ENCODE results near the gene GET4. TPM values are rescaled to one million over a fixed set of nuclear protein-coding genes. Genes with fewer than 3 reads are reported as not detected.
"Not testable (repeated sequence)": the region's sequence is repeated elsewhere in the genome, so short reads cannot be mapped to it uniquely, and the experiment has no call there.

The GET4 gene
- total RNA-seq, 1 experiment from 2014 or later, result 120 TPM

DNA sequence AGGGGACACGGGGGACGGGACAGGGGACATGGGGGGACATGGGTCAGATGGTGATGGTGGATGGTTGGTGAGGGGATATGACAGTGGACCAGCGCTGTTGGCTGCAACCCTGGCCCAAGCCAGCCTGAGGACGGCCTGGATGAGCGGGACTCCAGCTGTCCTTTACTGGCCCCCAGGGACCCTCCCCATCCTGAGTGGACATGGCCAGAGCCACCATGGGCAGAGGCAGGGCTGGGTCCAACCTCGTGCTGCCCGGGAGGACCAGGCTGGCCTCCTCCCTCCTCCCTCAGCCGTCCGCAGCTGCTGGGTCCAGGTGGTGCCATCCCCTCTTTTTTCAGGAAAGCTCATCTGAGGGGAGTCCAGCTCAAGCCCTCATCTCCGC, 30.4 kb downstream of the GET4 start:
- H3K4me2 ChIP-seq, result no peak overlapping the region
- no peak overlapping the region for H3K27ac ChIP-seq
- intact Hi-C loops (cut with micrococcal nuclease; ENCODE audit: unreplicated experiment), result no loop called here
- DNase-seq, result no peak
- H3K9me2 ChIP-seq (ENCODE audit: insufficient read depth), result no peaks in the 10 kb centered on the region
- CTCF ChIA-PET, result no interaction called here
- H2AFZ ChIP-seq, result no peak overlapping the region
- peaks cover 12% of the 10 kb centered on the region; the same call in 1 of the 2 replicates for H3F3A ChIP-seq (ENCODE audit: insufficient read depth, low read depth)
- no peak for TF ChIP-seq EZH2 (IDR thresholded peaks at IDR 0.05; ENCODE audit: low read depth)
- TF ChIP-seq, protein P1, sequence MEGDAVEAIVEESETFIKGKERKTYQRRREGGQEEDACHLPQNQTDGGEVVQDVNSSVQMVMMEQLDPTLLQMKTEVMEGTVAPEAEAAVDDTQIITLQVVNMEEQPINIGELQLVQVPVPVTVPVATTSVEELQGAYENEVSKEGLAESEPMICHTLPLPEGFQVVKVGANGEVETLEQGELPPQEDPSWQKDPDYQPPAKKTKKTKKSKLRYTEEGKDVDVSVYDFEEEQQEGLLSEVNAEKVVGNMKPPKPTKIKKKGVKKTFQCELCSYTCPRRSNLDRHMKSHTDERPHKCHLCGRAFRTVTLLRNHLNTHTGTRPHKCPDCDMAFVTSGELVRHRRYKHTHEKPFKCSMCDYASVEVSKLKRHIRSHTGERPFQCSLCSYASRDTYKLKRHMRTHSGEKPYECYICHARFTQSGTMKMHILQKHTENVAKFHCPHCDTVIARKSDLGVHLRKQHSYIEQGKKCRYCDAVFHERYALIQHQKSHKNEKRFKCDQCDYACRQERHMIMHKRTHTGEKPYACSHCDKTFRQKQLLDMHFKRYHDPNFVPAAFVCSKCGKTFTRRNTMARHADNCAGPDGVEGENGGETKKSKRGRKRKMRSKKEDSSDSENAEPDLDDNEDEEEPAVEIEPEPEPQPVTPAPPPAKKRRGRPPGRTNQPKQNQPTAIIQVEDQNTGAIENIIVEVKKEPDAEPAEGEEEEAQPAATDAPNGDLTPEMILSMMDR (conservative IDR thresholded peaks at IDR 0.05), result no peak
- H3K4me1 ChIP-seq (replicated peaks; ENCODE audit: insufficient read depth), result no peaks in the 10 kb centered on the region
- BruUV-seq (replicated peaks), result no TSS peak
- no peaks in the 10 kb centered on the region for H4K20me1 ChIP-seq (ENCODE audit: insufficient read depth)
- no peaks in the 10 kb centered on the region for H3K36me3 ChIP-seq (ENCODE audit: low read depth)
- no peaks in the 10 kb centered on the region for H3K9me3 ChIP-seq (ENCODE audit: insufficient read depth, low read depth)
- H3K27me3 ChIP-seq (ENCODE audit: insufficient read depth, low read depth), result no peaks in the 10 kb centered on the region
- no peak overlapping the region for H3K4me3 ChIP-seq
- H3K79me2 ChIP-seq (ENCODE audit: low read depth), result no peaks in the 10 kb centered on the region
- POLR2A ChIA-PET (ENCODE audit: unreplicated experiment), result no interaction called here

DNA sequence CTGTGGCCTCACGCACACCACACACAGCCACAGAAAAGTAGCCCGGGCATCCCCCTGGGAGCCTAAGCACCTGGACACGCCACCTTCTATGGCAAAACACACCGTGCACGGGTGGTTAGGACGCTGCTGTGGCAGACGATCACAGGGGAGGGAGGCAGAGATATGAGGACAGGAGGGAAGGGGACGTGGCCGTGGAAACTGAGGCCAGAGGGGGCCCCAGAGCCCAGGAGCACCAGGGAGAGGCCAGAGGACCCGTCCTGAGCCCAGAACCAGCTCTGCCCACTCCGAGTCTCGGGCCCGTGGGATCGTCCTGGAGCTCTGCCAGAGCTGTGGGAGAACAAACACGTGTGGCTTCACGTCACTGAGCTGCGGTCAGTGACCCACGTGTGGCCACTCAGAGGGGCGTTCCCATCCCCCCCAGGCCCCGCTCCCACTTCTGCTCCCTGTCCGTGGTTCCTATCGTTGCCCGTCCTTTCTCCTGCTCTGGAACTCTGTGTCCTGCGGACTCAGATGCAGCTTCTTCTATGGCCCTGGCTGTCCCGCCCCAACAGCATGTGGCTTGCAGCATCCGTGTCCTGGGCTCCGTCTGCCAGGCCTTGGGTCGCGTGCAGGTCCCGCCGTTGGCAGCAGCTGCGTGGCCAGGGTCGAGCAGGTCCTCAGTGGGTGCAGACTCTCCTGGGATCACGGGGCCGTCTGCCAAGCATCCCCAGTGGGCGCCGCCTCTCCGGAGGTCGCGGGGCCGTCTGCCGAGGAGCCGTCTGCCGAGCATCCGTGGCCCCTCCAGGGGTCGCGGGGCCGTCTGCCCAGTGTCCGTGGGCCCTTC, 31.0 kb downstream of the GET4 start:
- H3K27me3 ChIP-seq (ENCODE audit: insufficient read depth, low read depth), result no peaks in the 10 kb centered on the region
- no peak overlapping the region for H3K4me3 ChIP-seq
- no peak overlapping the region for H2AFZ ChIP-seq
- TF ChIP-seq EZH2 (IDR thresholded peaks at IDR 0.05; ENCODE audit: low read depth), result no peak
- TF ChIP-seq, protein P1 (conservative IDR thresholded peaks at IDR 0.05), result no peak
- H4K20me1 ChIP-seq (ENCODE audit: insufficient read depth), result no peaks in the 10 kb centered on the region
- intact Hi-C loops (cut with micrococcal nuclease; ENCODE audit: unreplicated experiment), result no loop called here
- no peak overlapping the region for H3K4me2 ChIP-seq
- H3K4me1 ChIP-seq (replicated peaks; ENCODE audit: insufficient read depth), result no peaks in the 10 kb centered on the region
- DNase-seq, result no peak
- peaks cover 9% of the 10 kb centered on the region; the same call in 1 of the 2 replicates for H3F3A ChIP-seq (ENCODE audit: insufficient read depth, low read depth)
- no TSS peak for BruUV-seq (replicated peaks)
- ChIA-PET POLR2A (ENCODE audit: unreplicated experiment) (no interaction called here), CTCF (no interaction called here)
- H3K79me2 ChIP-seq (ENCODE audit: low read depth), result no peaks in the 10 kb centered on the region
- H3K27ac ChIP-seq, result no peak overlapping the region
- H3K36me3 ChIP-seq (ENCODE audit: low read depth), result no peaks in the 10 kb centered on the region
- H3K9me2 ChIP-seq (ENCODE audit: insufficient read depth), result no peaks in the 10 kb centered on the region
- H3K9me3 ChIP-seq (ENCODE audit: insufficient read depth, low read depth), result no peaks in the 10 kb centered on the region

DNA sequence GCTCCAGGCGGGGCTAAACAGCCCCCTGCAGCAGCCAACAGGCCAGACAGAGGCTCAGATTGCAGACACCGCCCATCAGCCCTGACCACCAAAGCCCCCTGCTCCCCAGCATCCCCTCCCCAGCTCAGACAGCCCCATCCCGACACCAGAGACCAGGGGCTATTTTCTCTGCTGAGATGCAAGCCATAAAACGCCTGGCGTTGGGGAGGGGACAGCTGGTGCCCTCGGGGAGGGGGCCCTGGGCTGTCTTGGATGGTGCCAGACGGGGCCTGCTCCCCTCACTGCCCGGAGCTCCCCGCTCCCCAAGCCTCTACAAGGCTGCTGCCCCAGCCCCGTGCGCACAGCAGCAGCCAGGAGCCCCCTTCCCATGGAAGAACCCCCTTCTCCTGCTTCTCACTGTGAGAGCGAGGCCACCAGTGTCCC, 31.8 kb downstream of the GET4 start:
- DNase-seq, result no peak
- BruUV-seq (replicated peaks), result no TSS peak
- no peaks in the 10 kb centered on the region for H3K9me2 ChIP-seq (ENCODE audit: insufficient read depth)
- H3K4me3 ChIP-seq, result no peak overlapping the region
- H3K27me3 ChIP-seq (ENCODE audit: insufficient read depth, low read depth), result no peaks in the 10 kb centered on the region
- ChIA-PET POLR2A (ENCODE audit: unreplicated experiment) (no interaction called here), CTCF (no interaction called here)
- no peaks in the 10 kb centered on the region for H4K20me1 ChIP-seq (ENCODE audit: insufficient read depth)
- no peaks in the 10 kb centered on the region for H3K79me2 ChIP-seq (ENCODE audit: low read depth)
- peaks cover 15% of the 10 kb centered on the region for H3F3A ChIP-seq (ENCODE audit: insufficient read depth, low read depth)
- H3K4me1 ChIP-seq (replicated peaks; ENCODE audit: insufficient read depth), result no peaks in the 10 kb centered on the region
- no peak overlapping the region for H3K4me2 ChIP-seq
- intact Hi-C loops (cut with micrococcal nuclease; ENCODE audit: unreplicated experiment), result no loop called here
- no peaks in the 10 kb centered on the region for H3K9me3 ChIP-seq (ENCODE audit: insufficient read depth, low read depth)
- H3K36me3 ChIP-seq (ENCODE audit: low read depth), result no peaks in the 10 kb centered on the region
- TF ChIP-seq, protein P1 (conservative IDR thresholded peaks at IDR 0.05), result no peak
- TF ChIP-seq EZH2 (IDR thresholded peaks at IDR 0.05; ENCODE audit: low read depth), result no peak
- no peak overlapping the region for H2AFZ ChIP-seq
- H3K27ac ChIP-seq, result no peak overlapping the region

DNA sequence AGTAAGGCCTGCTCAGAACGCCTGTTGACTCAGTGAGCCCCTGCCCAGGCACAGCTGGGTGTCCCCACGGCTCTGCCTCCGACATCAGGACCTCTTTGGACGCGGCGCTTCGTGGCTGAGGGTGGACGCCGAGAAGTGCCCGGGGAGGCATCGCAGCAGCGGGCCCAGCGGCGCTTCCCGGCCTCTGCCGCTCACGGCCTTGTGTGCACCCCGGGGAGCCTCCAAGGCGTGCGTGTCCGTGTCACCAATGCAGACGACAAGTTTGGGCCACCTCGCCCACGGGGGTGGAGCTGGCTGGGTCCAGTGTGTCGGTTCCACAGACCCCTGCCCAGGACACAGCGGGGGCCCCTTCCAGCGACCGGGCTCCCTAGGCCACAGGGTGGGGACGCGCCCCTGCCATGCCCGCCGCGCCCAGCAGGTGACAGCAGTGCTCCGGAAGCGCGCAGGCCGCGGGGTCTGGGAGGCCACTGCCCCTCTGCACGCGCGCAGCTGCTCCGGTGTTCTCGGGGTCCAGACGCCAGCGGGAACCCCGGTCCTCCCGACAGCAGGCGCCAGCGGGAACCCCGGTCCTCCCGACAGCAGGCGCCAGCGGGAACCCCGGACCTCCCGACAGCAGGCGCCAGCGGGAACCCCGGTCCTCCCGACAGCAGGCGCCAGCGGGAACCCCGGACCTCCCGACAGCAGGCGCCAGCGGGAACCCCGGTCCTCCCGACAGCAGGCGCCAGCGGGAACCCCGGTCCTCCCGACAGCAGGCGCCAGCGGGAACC, 32.4 kb downstream of the GET4 start:
- H3K27me3 ChIP-seq (ENCODE audit: insufficient read depth, low read depth); intact Hi-C loops (cut with micrococcal nuclease; ENCODE audit: unreplicated experiment); CTCF ChIA-PET; H3K79me2 ChIP-seq (ENCODE audit: low read depth); DNase-seq; H3K36me3 ChIP-seq (ENCODE audit: low read depth); H3K4me1 ChIP-seq (replicated peaks; ENCODE audit: insufficient read depth); H3K9me3 ChIP-seq (ENCODE audit: insufficient read depth, low read depth); H3K4me3 ChIP-seq; H3K4me2 ChIP-seq; H2AFZ ChIP-seq; BruUV-seq (replicated peaks); H4K20me1 ChIP-seq (ENCODE audit: insufficient read depth); H3K27ac ChIP-seq; H3K9me2 ChIP-seq (ENCODE audit: insufficient read depth); POLR2A ChIA-PET (ENCODE audit: unreplicated experiment): not testable (repeated sequence)
- H3F3A ChIP-seq (ENCODE audit: insufficient read depth, low read depth), result peaks cover 19% of the 10 kb centered on the region
